ENCODE measurements around the gene FAM174C.

Gene FAM174C

DNA sequence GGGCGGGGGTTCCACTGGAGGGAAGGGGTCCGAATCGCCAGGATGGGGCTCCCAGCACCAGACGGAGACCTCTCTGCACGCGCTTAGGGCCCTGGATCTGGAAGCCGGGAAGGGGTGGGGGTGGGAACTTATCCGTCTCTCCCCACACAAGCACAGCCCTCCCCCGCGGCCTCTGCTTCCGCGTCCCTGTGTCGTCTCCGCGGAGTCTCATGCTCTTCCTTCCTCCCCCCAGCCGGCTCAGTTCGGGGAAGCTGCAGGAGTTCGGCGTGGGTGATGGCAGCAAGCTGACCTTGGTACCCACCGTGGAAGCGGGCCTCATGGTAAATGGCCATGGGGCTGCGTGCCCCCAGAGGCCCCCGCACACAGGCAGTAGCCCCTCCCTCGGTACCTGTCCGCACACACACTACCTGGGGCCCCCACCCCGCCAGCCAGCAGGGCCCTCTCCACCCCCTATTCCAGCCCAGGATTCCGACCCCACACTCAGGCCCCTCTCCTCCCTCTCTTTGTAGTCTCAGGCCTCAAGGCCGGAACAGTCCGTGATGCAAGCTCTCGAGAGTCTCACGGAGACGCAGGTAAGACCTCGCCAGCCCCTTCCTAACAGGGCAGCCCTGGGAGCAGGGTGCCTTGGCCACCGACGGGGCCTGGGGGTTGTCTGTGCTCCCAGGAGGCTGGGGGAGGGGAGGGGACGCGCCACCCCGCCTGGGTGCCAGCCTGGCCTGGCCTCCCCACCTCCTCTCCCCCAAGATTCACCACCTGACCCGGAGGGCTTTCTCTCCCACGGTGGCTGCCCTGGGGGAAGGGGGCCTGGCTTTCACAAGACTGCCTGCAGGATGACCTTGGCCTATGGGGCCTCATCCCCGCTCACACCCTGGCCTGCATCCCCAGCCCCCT, 23.8 kb upstream of the FAM174C start:
- Histone ChIP-seq H3K4me1 (ENCODE audit: control insufficient read depth, insufficient read depth, low read length, poor library complexity, severe bottlenecking) (peaks cover 53% of the 10 kb centered on the region), H3K9me3 (ENCODE audit: control insufficient read depth, low read length) (no peaks in the 10 kb centered on the region), H3K36me3 (ENCODE audit: control insufficient read depth, insufficient read depth, low read length) (peaks cover 31% of the 10 kb centered on the region), H3K4me3 (ENCODE audit: insufficient read depth, low read depth, low read length, poor library complexity, severe bottlenecking) (peak overlapping the region; percentile 96), H3K27ac (ENCODE audit: insufficient read depth, low read length, poor library complexity, severe bottlenecking) (peak overlapping the region; percentile 89), H3K27me3 (replicated peaks; ENCODE audit: control insufficient read depth, insufficient read depth, low read length, poor library complexity, severe bottlenecking) (no peaks in the 10 kb centered on the region)
- peak; percentile 44 to 65 (median 57) for DNase-seq

GRCh38 chr19:1252221-1252820, 23.0 kb upstream of the FAM174C start:
- Histone ChIP-seq H3K36me3 (ENCODE audit: control insufficient read depth, insufficient read depth, low read length) (peaks cover 38% of the 10 kb centered on the region), H3K4me1 (ENCODE audit: control insufficient read depth, insufficient read depth, low read length, poor library complexity, severe bottlenecking) (peaks cover 59% of the 10 kb centered on the region), H3K9me3 (ENCODE audit: control insufficient read depth, low read length) (no peaks in the 10 kb centered on the region), H3K27me3 (replicated peaks; ENCODE audit: control insufficient read depth, insufficient read depth, low read length, poor library complexity, severe bottlenecking) (no peaks in the 10 kb centered on the region), H3K27ac (ENCODE audit: insufficient read depth, low read length, poor library complexity, severe bottlenecking) (peak overlapping the region; percentile 89), H3K4me3 (ENCODE audit: insufficient read depth, low read depth, low read length, poor library complexity, severe bottlenecking) (peak overlapping the region; percentile 96)
- DNase-seq, result peak; percentile 47 to 58 (median 52)

- H3K4me3 ChIP-seq (ENCODE audit: insufficient read depth, low read depth, low read length, poor library complexity, severe bottlenecking), result peak overlapping the region; percentile 96
- peaks cover 62% of the 10 kb centered on the region for H3K4me1 ChIP-seq (ENCODE audit: control insufficient read depth, insufficient read depth, low read length, poor library complexity, severe bottlenecking)
- H3K27ac ChIP-seq (ENCODE audit: insufficient read depth, low read length, poor library complexity, severe bottlenecking), result peak overlapping the region; percentile 89
- DNase-seq, result peak; percentile 70 to 73 (median 73)
- no peaks in the 10 kb centered on the region for H3K27me3 ChIP-seq (replicated peaks; ENCODE audit: control insufficient read depth, insufficient read depth, low read length, poor library complexity, severe bottlenecking)
- peaks cover 45% of the 10 kb centered on the region for H3K36me3 ChIP-seq (ENCODE audit: control insufficient read depth, insufficient read depth, low read length)
- H3K9me3 ChIP-seq (ENCODE audit: control insufficient read depth, low read length), result no peaks in the 10 kb centered on the region
Measured at GRCh38 chr19:1252821-1253513, 22.4 kb upstream of the FAM174C start.

GRCh38 chr19:1253514-1254080, 21.7 kb upstream of the FAM174C start:
- peaks cover 66% of the 10 kb centered on the region for H3K4me1 ChIP-seq (ENCODE audit: control insufficient read depth, insufficient read depth, low read length, poor library complexity, severe bottlenecking)

GRCh38 chr19:1254081-1254527, 21.2 kb upstream of the FAM174C start:
- DNase-seq, result no peak
- Histone ChIP-seq H3K36me3 (ENCODE audit: control insufficient read depth, insufficient read depth, low read length) (peaks cover 48% of the 10 kb centered on the region), H3K27ac (ENCODE audit: insufficient read depth, low read length, poor library complexity, severe bottlenecking) (peak overlapping the region; percentile 89), H3K9me3 (ENCODE audit: control insufficient read depth, low read length) (no peaks in the 10 kb centered on the region), H3K4me1 (ENCODE audit: control insufficient read depth, insufficient read depth, low read length, poor library complexity, severe bottlenecking) (peaks cover 69% of the 10 kb centered on the region), H3K4me3 (ENCODE audit: insufficient read depth, low read depth, low read length, poor library complexity, severe bottlenecking) (peak overlapping the region; percentile 96), H3K27me3 (replicated peaks; ENCODE audit: control insufficient read depth, insufficient read depth, low read length, poor library complexity, severe bottlenecking) (no peaks in the 10 kb centered on the region)

More at GRCh38 chr19:1253514-1254080, 21.7 kb upstream of the FAM174C start:
- peak overlapping the region; percentile 89 for H3K27ac ChIP-seq (ENCODE audit: insufficient read depth, low read length, poor library complexity, severe bottlenecking)
- H3K4me3 ChIP-seq (ENCODE audit: insufficient read depth, low read depth, low read length, poor library complexity, severe bottlenecking), result peak overlapping the region; percentile 96
- H3K36me3 ChIP-seq (ENCODE audit: control insufficient read depth, insufficient read depth, low read length), result peaks cover 48% of the 10 kb centered on the region
- no peak for DNase-seq
- no peaks in the 10 kb centered on the region for H3K27me3 ChIP-seq (replicated peaks; ENCODE audit: control insufficient read depth, insufficient read depth, low read length, poor library complexity, severe bottlenecking)
- no peaks in the 10 kb centered on the region for H3K9me3 ChIP-seq (ENCODE audit: control insufficient read depth, low read length)

GRCh38 chr19:1254530-1255185, 20.7 kb upstream of the FAM174C start:
- DNase-seq, result no peak
- H3K36me3 ChIP-seq (ENCODE audit: control insufficient read depth, insufficient read depth, low read length), result peaks cover 48% of the 10 kb centered on the region
- H3K4me1 ChIP-seq (ENCODE audit: control insufficient read depth, insufficient read depth, low read length, poor library complexity, severe bottlenecking), result peaks cover 72% of the 10 kb centered on the region
- H3K27ac ChIP-seq (ENCODE audit: insufficient read depth, low read length, poor library complexity, severe bottlenecking), result no peak overlapping the region
- no peak overlapping the region for H3K4me3 ChIP-seq (ENCODE audit: insufficient read depth, low read depth, low read length, poor library complexity, severe bottlenecking)
- no peaks in the 10 kb centered on the region for H3K9me3 ChIP-seq (ENCODE audit: control insufficient read depth, low read length)
- no peaks in the 10 kb centered on the region for H3K27me3 ChIP-seq (replicated peaks; ENCODE audit: control insufficient read depth, insufficient read depth, low read length, poor library complexity, severe bottlenecking)

GRCh38 chr19:1255186-1256161, 19.9 kb upstream of the FAM174C start:
- H3K36me3 ChIP-seq (ENCODE audit: control insufficient read depth, insufficient read depth, low read length), result peaks cover 48% of the 10 kb centered on the region
- no peaks in the 10 kb centered on the region for H3K27me3 ChIP-seq (replicated peaks; ENCODE audit: control insufficient read depth, insufficient read depth, low read length, poor library complexity, severe bottlenecking)
- no peak overlapping the region for H3K27ac ChIP-seq (ENCODE audit: insufficient read depth, low read length, poor library complexity, severe bottlenecking)
- H3K4me3 ChIP-seq (ENCODE audit: insufficient read depth, low read depth, low read length, poor library complexity, severe bottlenecking), result no peak overlapping the region
- H3K4me1 ChIP-seq (ENCODE audit: control insufficient read depth, insufficient read depth, low read length, poor library complexity, severe bottlenecking), result peaks cover 80% of the 10 kb centered on the region
- no peak for DNase-seq
- no peaks in the 10 kb centered on the region for H3K9me3 ChIP-seq (ENCODE audit: control insufficient read depth, low read length)

GRCh38 chr19:1256646-1257474, 18.5 kb upstream of the FAM174C start:
- Histone ChIP-seq H3K36me3 (ENCODE audit: control insufficient read depth, insufficient read depth, low read length) (peaks cover 48% of the 10 kb centered on the region), H3K27me3 (replicated peaks; ENCODE audit: control insufficient read depth, insufficient read depth, low read length, poor library complexity, severe bottlenecking) (no peaks in the 10 kb centered on the region), H3K9me3 (ENCODE audit: control insufficient read depth, low read length) (no peaks in the 10 kb centered on the region), H3K27ac (ENCODE audit: insufficient read depth, low read length, poor library complexity, severe bottlenecking) (peak overlapping the region; percentile 11), H3K4me1 (ENCODE audit: control insufficient read depth, insufficient read depth, low read length, poor library complexity, severe bottlenecking) (peaks cover 83% of the 10 kb centered on the region), H3K4me3 (ENCODE audit: insufficient read depth, low read depth, low read length, poor library complexity, severe bottlenecking) (no peak overlapping the region)
- DNase-seq, result no peak

Data from effector memory CD4-positive, alpha-beta T cell (primary cell).